ENCODE measurements around the gene MAT2B. TPM values are rescaled to one million over a fixed set of nuclear protein-coding genes. Genes with fewer than 3 reads are reported as not detected.

MAT2B gene
- polyA plus RNA-seq, 2 of the 4 experiments (the other 2 are of a cell fraction) = 58.6 to 74.0 TPM

DNA sequence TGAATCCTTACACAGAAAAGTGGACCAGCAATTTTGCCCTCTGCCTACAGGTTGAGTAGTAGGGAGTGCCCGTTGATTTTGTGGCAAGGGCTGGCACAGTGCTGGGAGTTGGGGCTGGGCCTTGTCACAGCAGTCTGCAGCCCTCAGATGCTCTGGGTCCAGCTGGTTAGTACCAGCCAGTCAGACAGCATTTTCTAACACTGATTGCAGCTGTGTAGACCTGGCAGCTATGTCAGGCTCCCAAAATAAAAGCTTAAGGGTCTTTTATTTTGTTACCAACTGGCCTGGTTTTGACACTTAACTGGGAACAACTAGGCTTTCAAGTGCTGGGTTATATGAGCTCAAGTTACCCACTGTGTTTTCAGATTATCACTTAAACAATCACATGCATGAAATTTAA, 57.7 kb downstream of the MAT2B start:
- Histone ChIP-seq H3K27ac (no peak overlapping the region), H3K4me1 (no peaks in the 10 kb centered on the region; the same call in 2 of the 3 replicates), H3K9me3 (no peaks in the 10 kb centered on the region), H3K4me3 (no peak overlapping the region), H3K4me2 (no peak overlapping the region)
- FAIRE-seq = no peak
- WGBS (ENCODE audit: missing lambda C conversion rate) = 0% methylated on average over 1 of the region's 1 CpG
- DNase-seq (ENCODE audit: low read depth in 1 of 2, low spot score in 1 of 2) = no peak
- POLR2A ChIA-PET = no interaction called here
- CTCF ChIA-PET = interaction anchor here (1.6 to 5.9 kb wide), 4 partner anchors 9 to 941 kb away, joined by 4 to 31 read pairs (median 7); no protein-coding TSS in a partner anchor
- no peak for ATAC-seq
- TF ChIP-seq MYC (IDR thresholded peaks at IDR 0.05; ENCODE audit: borderline replicate concordance, low read length) = no peak
- TF ChIP-seq EHF (CRISPR knock-in tag; IDR thresholded peaks at IDR 0.05) = no peak
- TF ChIP-seq, protein P1, sequence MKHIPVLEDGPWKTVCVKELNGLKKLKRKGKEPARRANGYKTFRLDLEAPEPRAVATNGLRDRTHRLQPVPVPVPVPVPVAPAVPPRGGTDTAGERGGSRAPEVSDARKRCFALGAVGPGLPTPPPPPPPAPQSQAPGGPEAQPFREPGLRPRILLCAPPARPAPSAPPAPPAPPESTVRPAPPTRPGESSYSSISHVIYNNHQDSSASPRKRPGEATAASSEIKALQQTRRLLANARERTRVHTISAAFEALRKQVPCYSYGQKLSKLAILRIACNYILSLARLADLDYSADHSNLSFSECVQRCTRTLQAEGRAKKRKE (CRISPR knock-in tag; IDR thresholded peaks at IDR 0.05; ENCODE audit: low read depth) = no peak
- TF ChIP-seq POLR2A (IDR thresholded peaks at IDR 0.05; ENCODE audit: low read length) = no peak
- no peak for TF ChIP-seq ELK1 (IDR thresholded peaks at IDR 0.05; ENCODE audit: low read depth, low read length)
- no peak for TF ChIP-seq ZC3H11A (IDR thresholded peaks at IDR 0.05)
- TF ChIP-seq HOXB5 (CRISPR knock-in tag; IDR thresholded peaks at IDR 0.05) = no peak
- no peak for TF ChIP-seq MAZ (IDR thresholded peaks at IDR 0.05; ENCODE audit: borderline replicate concordance, low read depth, low read length)
- no peak for TF ChIP-seq SREBF2 (IDR thresholded peaks at IDR 0.05)
- TF ChIP-seq POLR2AphosphoS2 (conservative IDR thresholded peaks at IDR 0.05; ENCODE audit: low read length) = no peak
- TF ChIP-seq CEBPB (IDR thresholded peaks at IDR 0.05) = no peak
- TF ChIP-seq EP300 (IDR thresholded peaks at IDR 0.05) = no peak
- TF ChIP-seq REST (IDR thresholded peaks at IDR 0.05) = no peak
- no peak for TF ChIP-seq TFCP2L1 (CRISPR knock-in tag; IDR thresholded peaks at IDR 0.05)
- TF ChIP-seq RFX5 (IDR thresholded peaks at IDR 0.05) = no peak
- TF ChIP-seq GATA3 (IDR thresholded peaks at IDR 0.05; ENCODE audit: borderline replicate concordance) = no peak
- no peak for TF ChIP-seq KDM5A (IDR thresholded peaks at IDR 0.05)
- TF ChIP-seq JUN (IDR thresholded peaks at IDR 0.05) = no peak
- no peak for TF ChIP-seq FOXS1 (CRISPR knock-in tag; IDR thresholded peaks at IDR 0.05)

GRCh38 chr5:163563880-163564279, 58.5 kb downstream of the MAT2B start:
- ChIA-PET CTCF (interaction anchor here (1.0 to 5.9 kb wide), 9 partner anchors 9 to 940 kb away, joined by 3 to 31 read pairs (median 4); no protein-coding TSS in a partner anchor), POLR2A (no interaction called here)
- Histone ChIP-seq H3K9me3 (no peaks in the 10 kb centered on the region), H3K4me3 (no peak overlapping the region), H3K4me2 (no peak overlapping the region), H3K27ac (no peak overlapping the region), H3K4me1 (no peaks in the 10 kb centered on the region; the same call in 2 of the 3 replicates)
- no peak for DNase-seq (ENCODE audit: low read depth in 1 of 2, low spot score in 1 of 2)
- no peak for ATAC-seq
- no peak for FAIRE-seq
- TF ChIP-seq SMC3 (IDR thresholded peaks at IDR 0.05) (no peak), PHF8 (IDR thresholded peaks at IDR 0.05; ENCODE audit: borderline replicate concordance, low read depth) (no peak), HOXB5 (CRISPR knock-in tag; IDR thresholded peaks at IDR 0.05) (no peak), SREBF2 (IDR thresholded peaks at IDR 0.05) (no peak), EP300 (IDR thresholded peaks at IDR 0.05) (no peak), PBX3 (IDR thresholded peaks at IDR 0.05) (no peak), EHMT2 (IDR thresholded peaks at IDR 0.05; ENCODE audit: low read depth) (no peak), HDAC2 (IDR thresholded peaks at IDR 0.05) (no peak), ZNF302 (CRISPR knock-in tag; IDR thresholded peaks at IDR 0.05) (no peak), HOXB13 (CRISPR knock-in tag; IDR thresholded peaks at IDR 0.05; ENCODE audit: low read depth) (no peak), RNF2 (IDR thresholded peaks at IDR 0.05; ENCODE audit: borderline replicate concordance, low read depth) (no peak), RARB (CRISPR knock-in tag; IDR thresholded peaks at IDR 0.05) (no peak), FOSB (CRISPR knock-in tag; IDR thresholded peaks at IDR 0.05) (no peak), MAZ (IDR thresholded peaks at IDR 0.05; ENCODE audit: borderline replicate concordance, low read depth, low read length) (no peak), NPAS2 (CRISPR knock-in tag; IDR thresholded peaks at IDR 0.05; ENCODE audit: borderline replicate concordance) (no peak), POLR2A (IDR thresholded peaks at IDR 0.05; ENCODE audit: low read length) (no peak)
- TF ChIP-seq, protein P2, sequence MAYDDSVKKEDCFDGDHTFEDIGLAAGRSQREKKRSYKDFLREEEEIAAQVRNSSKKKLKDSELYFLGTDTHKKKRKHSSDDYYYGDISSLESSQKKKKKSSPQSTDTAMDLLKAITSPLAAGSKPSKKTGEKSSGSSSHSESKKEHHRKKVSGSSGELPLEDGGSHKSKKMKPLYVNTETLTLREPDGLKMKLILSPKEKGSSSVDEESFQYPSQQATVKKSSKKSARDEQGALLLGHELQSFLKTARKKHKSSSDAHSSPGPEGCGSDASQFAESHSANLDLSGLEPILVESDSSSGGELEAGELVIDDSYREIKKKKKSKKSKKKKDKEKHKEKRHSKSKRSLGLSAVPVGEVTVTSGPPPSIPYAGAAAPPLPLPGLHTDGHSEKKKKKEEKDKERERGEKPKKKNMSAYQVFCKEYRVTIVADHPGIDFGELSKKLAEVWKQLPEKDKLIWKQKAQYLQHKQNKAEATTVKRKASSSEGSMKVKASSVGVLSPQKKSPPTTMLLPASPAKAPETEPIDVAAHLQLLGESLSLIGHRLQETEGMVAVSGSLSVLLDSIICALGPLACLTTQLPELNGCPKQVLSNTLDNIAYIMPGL (CRISPR knock-in tag; IDR thresholded peaks at IDR 0.05; ENCODE audit: borderline replicate concordance) = no peak
- WGBS (ENCODE audit: missing lambda C conversion rate) = 30% methylated on average over 3 of the region's 3 CpGs
